Mesodermal cell (in vitro differentiated cells): ENCODE measurements around the gene CETN2.
"Not testable (repeated sequence)": the region's sequence is repeated elsewhere in the genome, so short reads cannot be mapped to it uniquely, and the experiment has no call there.

Experiments
- H3K27ac ChIP-seq: 2 replicates; pipeline ENCODE4 v1.7.0; 2013; ENCODE audit warnings: mild to moderate bottlenecking, low read depth, low read length, moderate library complexity; ENCODE audit not compliant: severe bottlenecking
- H3K36me3 ChIP-seq: 2 replicates; pipeline ENCODE4 v1.7.1; 2013; ENCODE audit warnings: mild to moderate bottlenecking, low read length, moderate library complexity; ENCODE audit not compliant: control insufficient read depth, insufficient read depth
- H3K4me1 ChIP-seq: one replicate; pipeline ENCODE4 v1.7.1; 2013; ENCODE audit warnings: mild to moderate bottlenecking, low read length; ENCODE audit not compliant: insufficient read depth, control insufficient read depth, poor library complexity, severe bottlenecking
- H3K4me3 ChIP-seq: 2 replicates; pipeline ENCODE4 v1.7.0; 2013; ENCODE audit warnings: low read length, control low read depth, mild to moderate bottlenecking; ENCODE audit not compliant: insufficient read depth, poor library complexity, severe bottlenecking; ENCODE audit errors: extremely low read depth
- H3K9me3 ChIP-seq: 2 replicates; pipeline ENCODE4 v1.7.1; 2013; ENCODE audit warnings: mild to moderate bottlenecking, low read length, moderate library complexity; ENCODE audit not compliant: control insufficient read depth
- whole genome bisulfite sequencing, 2 experiments: methylation state at CpG; one replicate each; pipeline ENCODE4 v1.1.5; 2013; ENCODE audit warnings: missing lambda C conversion rate in 2 of 2; ENCODE audit not compliant: insufficient coverage in 2 of 2; 5-methylcytosine and 5-hydroxymethylcytosine counted together

The CETN2 gene

DNA sequence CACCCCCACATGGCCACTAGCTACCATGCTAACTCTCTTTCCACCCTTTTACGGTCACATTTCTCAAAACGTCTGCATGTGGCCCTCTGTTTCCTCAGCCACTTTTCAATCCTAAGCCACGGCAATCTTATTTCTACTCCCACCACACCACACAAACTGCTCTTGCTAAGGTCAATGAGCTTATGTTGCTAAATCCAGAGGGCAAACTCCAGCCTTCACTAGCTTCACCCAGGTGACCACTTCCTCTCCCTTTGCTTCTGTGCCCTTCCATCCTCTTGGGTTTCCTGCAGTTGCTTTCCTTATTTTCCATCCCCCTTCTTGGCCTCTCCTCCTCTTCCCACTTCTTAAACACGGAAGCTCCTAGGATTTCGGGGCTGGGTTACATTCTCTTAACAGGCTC, 16.5 kb downstream of the CETN2 start:
- no peaks in the 10 kb centered on the region for H3K4me1 ChIP-seq
- no peaks in the 10 kb centered on the region for H3K9me3 ChIP-seq
- WGBS, 2 experiments = 74 to 90% methylated on average over 2 to 3 of the region's 5 CpGs
- H3K27ac ChIP-seq = no peak overlapping the region
- H3K4me3 ChIP-seq = no peak overlapping the region
- no peaks in the 10 kb centered on the region for H3K36me3 ChIP-seq

DNA sequence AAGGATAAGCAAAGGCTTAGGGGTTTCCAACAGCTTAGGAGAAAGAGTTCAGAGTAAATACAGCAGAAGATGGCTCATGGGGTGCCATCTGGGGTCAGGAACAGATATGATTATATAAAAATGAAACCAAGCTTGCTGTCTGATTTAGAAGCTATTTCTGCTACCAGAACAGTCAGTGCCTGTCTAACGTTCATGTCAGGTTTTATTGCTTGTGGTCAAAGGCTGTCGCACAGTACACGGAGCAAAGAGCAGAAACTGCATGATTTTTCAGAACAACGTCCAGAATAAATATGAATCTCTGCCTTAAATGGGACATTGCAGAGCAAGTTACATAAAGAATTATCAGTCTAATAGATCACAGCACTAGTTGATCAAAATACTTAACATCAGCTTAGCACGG, 17.4 kb downstream of the CETN2 start:
- Histone ChIP-seq H3K27ac (no peak overlapping the region), H3K9me3 (no peaks in the 10 kb centered on the region), H3K4me3 (no peak overlapping the region), H3K4me1 (no peaks in the 10 kb centered on the region), H3K36me3 (no peaks in the 10 kb centered on the region)
- WGBS, 2 experiments = 91 to 100% methylated on average over 1 to 4 of the region's 5 CpGs

DNA sequence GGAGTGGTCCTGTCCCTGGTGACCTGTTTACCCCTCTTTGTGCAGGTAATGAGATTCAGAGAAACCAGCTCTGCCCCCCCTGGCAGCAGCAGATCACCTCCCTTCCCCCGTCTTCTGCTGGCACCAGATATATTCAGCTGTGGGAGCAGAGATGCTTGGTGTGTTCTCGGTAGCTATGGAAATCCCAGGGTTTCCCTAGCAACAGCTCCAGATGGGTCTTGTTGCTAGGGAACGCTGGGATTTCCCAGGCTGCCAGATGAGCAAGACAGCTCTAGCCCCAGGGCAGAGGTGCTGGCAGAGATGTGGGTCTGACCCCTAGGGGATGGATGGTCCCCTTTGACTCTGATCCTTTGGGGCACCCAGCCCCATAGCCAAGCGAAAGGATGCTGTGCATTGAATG, 20.2 kb downstream of the CETN2 start:
- Histone ChIP-seq H3K9me3 (no peaks in the 10 kb centered on the region), H3K4me3 (no peak overlapping the region), H3K27ac (no peak overlapping the region), H3K4me1 (no peaks in the 10 kb centered on the region), H3K36me3 (no peaks in the 10 kb centered on the region)
- 50 to 51% methylated on average over 1 to 3 of the region's 4 CpGs for WGBS, 2 experiments

DNA sequence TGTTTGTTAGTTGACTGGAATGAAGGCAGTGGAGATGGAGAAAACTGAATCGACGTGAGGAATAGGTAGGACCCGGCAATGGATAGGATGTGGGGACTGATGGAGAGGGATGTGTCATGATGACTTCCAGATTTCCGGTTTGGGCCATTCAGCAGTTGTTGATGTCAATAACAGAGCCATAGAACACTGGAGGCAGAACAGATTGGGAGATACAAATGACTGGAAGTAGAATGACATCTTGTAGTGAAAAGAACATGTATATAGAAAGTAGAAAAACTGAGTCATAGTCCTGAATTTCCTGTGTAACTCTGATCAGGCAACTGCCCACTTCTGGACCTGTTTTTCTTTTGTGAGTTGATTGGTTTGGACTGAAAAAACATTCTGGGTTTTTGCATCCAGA, 24.5 kb downstream of the CETN2 start:
- H3K4me1 ChIP-seq = no peaks in the 10 kb centered on the region
- no peak overlapping the region for H3K27ac ChIP-seq
- no peaks in the 10 kb centered on the region for H3K9me3 ChIP-seq
- no peak overlapping the region for H3K4me3 ChIP-seq
- no peaks in the 10 kb centered on the region for H3K36me3 ChIP-seq
- 86 to 90% methylated on average over 4 of the region's 4 CpGs for WGBS, 2 experiments

DNA sequence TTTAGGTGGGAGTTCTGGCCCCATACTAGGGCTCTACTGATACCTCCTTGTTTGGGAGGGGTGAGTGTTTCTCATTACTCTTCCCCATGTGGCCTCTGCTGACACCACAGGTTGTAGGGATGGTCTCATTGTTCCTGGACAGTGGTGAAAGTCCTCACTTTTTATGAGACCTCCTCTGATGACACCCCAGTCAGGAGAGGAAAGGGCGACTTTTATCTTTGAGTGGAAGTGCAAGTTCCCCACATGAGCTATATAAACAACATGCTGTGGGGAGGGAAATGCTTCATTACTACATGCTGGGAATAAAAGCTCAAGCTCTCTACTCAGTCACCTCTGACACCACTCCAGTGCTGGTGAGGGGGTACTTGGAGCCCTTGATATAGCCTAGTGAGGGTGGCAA, 31.6 kb downstream of the CETN2 start:
- H3K9me3 ChIP-seq = no peaks in the 10 kb centered on the region
- no peaks in the 10 kb centered on the region for H3K36me3 ChIP-seq
- no peaks in the 10 kb centered on the region for H3K4me1 ChIP-seq
- H3K4me3 ChIP-seq = no peak overlapping the region
- WGBS, 2 experiments = no CpG with 5 or more reads among the region's 1 CpG
- no peak overlapping the region for H3K27ac ChIP-seq

DNA sequence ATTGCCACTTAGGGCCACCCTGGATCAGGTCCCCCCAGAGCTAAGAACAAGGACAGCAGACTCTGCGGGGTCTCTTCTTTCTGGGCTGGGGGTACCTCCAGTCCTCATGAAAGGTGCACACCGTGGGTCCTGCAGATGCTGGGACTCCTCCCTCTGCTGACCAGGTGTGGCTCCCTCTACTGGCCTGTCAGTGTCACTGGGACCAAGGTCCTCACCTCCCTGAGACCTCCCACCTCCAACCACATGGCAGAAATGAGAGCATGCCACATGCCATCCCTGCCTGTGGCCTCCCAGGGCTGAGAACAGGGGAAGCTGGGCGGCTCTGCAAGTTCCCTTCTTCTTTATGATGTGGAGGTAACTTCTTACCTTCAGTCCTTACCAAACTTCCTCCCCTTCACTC, 43.5 kb downstream of the CETN2 start:
- no CpG with 5 or more reads among the region's 3 CpGs for WGBS, 2 experiments
- H3K4me3 ChIP-seq, H3K9me3 ChIP-seq, H3K36me3 ChIP-seq, H3K27ac ChIP-seq, H3K4me1 ChIP-seq: not testable (repeated sequence)
